ENCODE results near the gene TEX35. TPM values are rescaled to one million over a fixed set of nuclear protein-coding genes. Genes with fewer than 3 reads are reported as not detected.

Gene TEX35
- total RNA-seq, 2 donors from 2014 or later, result not detected

- Mint-ChIP-seq H3K4me1 (ENCODE audit: low read depth) (no peaks in the 10 kb centered on the region), H3K4me3 (no peak overlapping the region), H3K36me3 (ENCODE audit: insufficient read depth in 2 of 2) (no peaks in the 10 kb centered on the region)
Observed at GRCh38 chr1:178564783-178565180, 51.9 kb downstream of the TEX35 start.

GRCh38 chr1:178565586-178565985 lies 52.7 kb downstream of the TEX35 start:
- no peaks in the 10 kb centered on the region for H3K9me3 Mint-ChIP-seq
- H3K27me3 Mint-ChIP-seq (ENCODE audit: low read depth), result peaks cover 6% of the 10 kb centered on the region
- no peaks in the 10 kb centered on the region for H3K4me1 Mint-ChIP-seq (ENCODE audit: low read depth)
- DNase-seq (no peak), ATAC-seq (replicated peaks in 1 of 2) (peak; percentile 13 to 42)
- no peaks in the 10 kb centered on the region for H3K36me3 Mint-ChIP-seq (ENCODE audit: insufficient read depth in 2 of 2)
- no peak overlapping the region for H3K27ac Mint-ChIP-seq
- H3K4me3 Mint-ChIP-seq, result no peak overlapping the region

More at GRCh38 chr1:178564783-178565180, 51.9 kb downstream of the TEX35 start:
- Mint-ChIP-seq H3K9me3 (no peaks in the 10 kb centered on the region), H3K27me3 (ENCODE audit: low read depth) (peaks cover 6% of the 10 kb centered on the region), H3K27ac (no peak overlapping the region)
- DNase-seq, result no peak
- no peak for ATAC-seq (replicated peaks in 1 of 2)

DNA sequence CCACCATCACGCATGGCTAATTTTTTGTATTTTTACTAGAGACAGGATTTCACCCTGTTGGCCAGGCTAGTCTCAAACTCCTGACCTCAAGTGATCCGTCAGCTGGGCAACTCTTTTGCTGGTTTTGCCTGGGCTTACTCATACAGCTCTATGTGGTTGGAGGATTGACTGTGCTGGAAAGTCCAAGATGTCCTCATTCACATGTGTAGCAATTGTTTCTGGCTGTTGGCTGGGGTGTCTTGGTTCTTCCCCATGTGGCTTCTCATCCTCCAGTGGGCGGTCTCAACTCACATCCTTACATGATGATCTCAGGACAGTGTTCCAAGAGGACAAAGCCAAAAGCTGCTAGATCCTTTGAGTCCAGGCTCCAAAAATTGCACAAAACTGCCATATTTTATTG lies 53.3 kb downstream of the TEX35 start:
- no peak overlapping the region for H3K27ac Mint-ChIP-seq
- peaks cover 6% of the 10 kb centered on the region for H3K27me3 Mint-ChIP-seq (ENCODE audit: low read depth)
- H3K36me3 Mint-ChIP-seq (ENCODE audit: insufficient read depth in 2 of 2), result no peaks in the 10 kb centered on the region
- ATAC-seq (replicated peaks in 1 of 2), result peak; percentile 81 to 96
- peak; percentile 29 to 35 for DNase-seq
- H3K9me3 Mint-ChIP-seq, result no peaks in the 10 kb centered on the region
- no peaks in the 10 kb centered on the region for H3K4me1 Mint-ChIP-seq (ENCODE audit: low read depth)
- no peak overlapping the region for H3K4me3 Mint-ChIP-seq

DNA sequence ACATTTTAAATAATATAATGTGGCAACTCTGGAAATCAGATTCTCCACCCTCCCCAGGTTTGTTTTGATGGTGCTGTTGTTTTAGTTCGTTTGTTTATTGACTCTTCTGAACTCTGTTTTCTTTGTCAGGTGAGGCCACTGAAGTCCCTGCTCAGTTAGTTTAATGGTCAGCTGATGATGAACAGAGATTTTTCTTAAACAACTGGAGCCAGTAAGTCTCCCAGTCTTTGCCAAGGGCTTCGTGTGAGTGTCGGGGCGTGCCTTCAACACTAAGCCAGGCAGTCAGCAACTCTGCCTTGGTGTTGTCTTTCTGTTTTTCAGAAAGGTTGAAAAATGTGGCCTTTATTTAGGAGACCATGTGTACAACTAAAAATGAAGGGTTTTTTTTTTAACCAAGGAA lies 58.9 kb downstream of the TEX35 start:
- ATAC-seq (replicated peaks in 1 of 2) (no peak), DNase-seq (no peak)
- Mint-ChIP-seq H3K27ac (no peak overlapping the region), H3K4me3 (no peak overlapping the region), H3K27me3 (ENCODE audit: low read depth) (peaks cover 12% of the 10 kb centered on the region), H3K9me3 (no peaks in the 10 kb centered on the region), H3K36me3 (ENCODE audit: insufficient read depth in 2 of 2) (no peaks in the 10 kb centered on the region), H3K4me1 (ENCODE audit: low read depth) (peaks cover 12% of the 10 kb centered on the region)

Other genes starting within 250 kb of the TEX35 start
- not detected for gene CLEC20A, start 16.1 kb upstream of the TEX35 start, total RNA-seq
- 10 to 100 TPM in 1 of 2 donors, 1 to 10 TPM in 1; 7.8 to 16.5 TPM for gene RALGPS2, start 212.1 kb downstream of the TEX35 start, total RNA-seq